Vagina (tissue), 2 donors: Measurements from ENCODE around the gene ANKRD29. TPM values are rescaled to one million over a fixed set of nuclear protein-coding genes. Genes with fewer than 3 reads are reported as not detected.

Experiments used
- DNase-seq, 2 donors: peaks; one replicate each; pipeline ENCODE4 v3.0.0-alpha.2; 2017; ENCODE audit errors: extremely low spot score in 2 of 2
- H3K27ac ChIP-seq: fragments of 200-600 bp; sonication (generic); one replicate; pipeline ENCODE4 v1.5.1; 2019
- H3K27me3 ChIP-seq: fragments of 200-600 bp; sonication (generic); one replicate; pipeline ENCODE4 v1.5.1; 2019
- H3K36me3 ChIP-seq, 2 donors: fragments of 200-600 bp; sonication (generic); one replicate each; pipeline ENCODE4 v1.5.1; 2017 to 2019
- H3K4me1 ChIP-seq: fragments of 200-600 bp; sonication (generic); one replicate; pipeline ENCODE4 v1.5.1; 2019
- H3K4me3 ChIP-seq, 2 donors: fragments of 200-600 bp; sonication (generic); 1 replicate in 1 of 2; 2 replicates in 1 of 2; pipeline ENCODE4 v1.5.1; 2016 to 2019
- H3K9me3 ChIP-seq: fragments of 200-600 bp; sonication (generic); one replicate; pipeline ENCODE4 v1.5.1; 2019
- CTCF ChIP-seq, 3 experiments: fragments of 450-650 bp in 2 of 3; fragments of 200-600 bp in 1 of 3; sonication (generic) in 1 of 3; IDR thresholded peaks; one replicate each; pipeline ENCODE4 v1.5.1; 2017 to 2019; ENCODE audit warnings: antibody characterized with exemption in 3 of 3, mild to moderate bottlenecking in 2 of 3, moderate library complexity in 2 of 3
- POLR2A ChIP-seq, 2 donors: fragments of 450-650 bp; IDR thresholded peaks; one replicate each; pipeline ENCODE4 v1.6.1; 2017; ENCODE audit warnings: antibody characterized with exemption in 2 of 2, mild to moderate bottlenecking in 2 of 2, moderate library complexity in 2 of 2
- POLR2AphosphoS5 ChIP-seq, 2 donors: sonication (generic); formaldehyde crosslinking; IDR thresholded peaks; one replicate each; pipeline ENCODE4 v1.9.0; 2017; ENCODE audit warnings: antibody characterized with exemption in 2 of 2, mild to moderate bottlenecking in 2 of 2, low read depth in 1 of 2; ENCODE audit not compliant: insufficient read depth in 1 of 2
- intact Hi-C: fragments of 100-400 bp; cut with DNase I; formaldehyde crosslinking; loops from one replicate; pipeline ENCODE4 v1.15.1; 2023
- total RNA-seq: library from RNA; depleted of rRNA; stranded (reverse); fragments of >200 nt; gene quantifications from one replicate; pipeline ENCODE4 v1.2.3, GENCODE V29; 2016

The ANKRD29 gene
- total RNA-seq, 1 donor from 2014 or later: 32.9 TPM

- no peaks in the 10 kb centered on the region for H3K4me1 ChIP-seq
- no peaks in the 10 kb centered on the region for H3K36me3 ChIP-seq
- H3K27ac ChIP-seq: no peak overlapping the region
- intact Hi-C loops: no loop called here
- no peaks in the 10 kb centered on the region for H3K27me3 ChIP-seq
- no peak for TF ChIP-seq CTCF (IDR thresholded peaks at IDR 0.05)
- TF ChIP-seq POLR2AphosphoS5 (IDR thresholded peaks at IDR 0.05; ENCODE audit: insufficient read depth in 1 of 2, low read depth in 1 of 2): no peak
- no peaks in the 10 kb centered on the region for H3K9me3 ChIP-seq
- no peak for DNase-seq
- H3K4me3 ChIP-seq: no peak overlapping the region
These were observed 12.5 kb upstream of the ANKRD29 start for GRCh38 chr18:23675236-23675635.

DNA sequence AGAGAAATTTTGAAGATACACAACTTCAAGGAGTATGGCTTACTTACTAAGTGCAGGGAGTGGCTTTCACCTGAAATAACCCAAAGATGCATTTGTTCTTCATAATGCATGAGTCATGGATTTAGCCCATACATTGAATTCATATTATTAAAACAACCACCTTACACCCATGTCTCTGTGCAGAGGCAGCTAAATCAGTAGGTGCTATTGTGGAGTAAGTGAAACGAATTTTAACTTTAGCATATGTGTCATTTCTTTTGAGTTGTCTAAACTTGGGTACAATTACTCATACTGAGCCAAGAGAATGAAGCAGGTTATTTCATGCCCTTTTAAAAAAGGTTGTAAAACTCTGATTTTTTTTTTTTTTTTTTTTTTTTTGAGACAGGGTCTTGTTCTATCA is 11.0 kb upstream of the ANKRD29 start:
- no peaks in the 10 kb centered on the region for H3K9me3 ChIP-seq
- no peak overlapping the region for H3K27ac ChIP-seq
- H3K4me1 ChIP-seq: peaks cover under 1% of the 10 kb centered on the region
- intact Hi-C loops: no loop called here
- H3K27me3 ChIP-seq: no peaks in the 10 kb centered on the region
- DNase-seq: no peak
- no peaks in the 10 kb centered on the region for H3K36me3 ChIP-seq
- H3K4me3 ChIP-seq: no peak overlapping the region
- no peak for TF ChIP-seq POLR2A (IDR thresholded peaks at IDR 0.05)
- no peak for TF ChIP-seq POLR2AphosphoS5 (IDR thresholded peaks at IDR 0.05; ENCODE audit: insufficient read depth in 1 of 2, low read depth in 1 of 2)
- no peak for TF ChIP-seq CTCF (IDR thresholded peaks at IDR 0.05)

DNA sequence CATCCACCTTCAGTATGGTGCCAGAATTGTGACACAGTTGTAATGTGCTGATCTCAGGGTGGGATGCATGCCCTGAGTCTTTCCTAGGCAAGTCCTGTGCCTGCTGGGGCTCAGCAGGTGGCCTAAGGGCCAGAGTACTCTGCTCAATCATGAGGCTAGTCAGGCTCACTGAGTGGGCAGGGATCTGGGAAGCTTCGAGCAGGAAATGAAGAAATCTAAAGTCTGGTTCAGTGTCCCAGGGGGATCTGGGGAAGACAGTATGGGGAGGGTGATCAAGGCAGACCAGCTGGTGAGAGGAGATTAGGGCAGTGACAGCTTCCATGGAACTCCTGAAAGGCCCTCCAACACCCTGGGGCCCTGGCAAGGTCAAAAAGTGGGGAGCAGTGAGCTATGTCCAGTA is 8.9 kb upstream of the ANKRD29 start:
- no peak overlapping the region for H3K4me3 ChIP-seq
- no peak overlapping the region for H3K27ac ChIP-seq
- H3K9me3 ChIP-seq: no peaks in the 10 kb centered on the region
- peaks cover 8% of the 10 kb centered on the region for H3K4me1 ChIP-seq
- no peak for DNase-seq
- no peak for TF ChIP-seq POLR2A (IDR thresholded peaks at IDR 0.05)
- TF ChIP-seq POLR2AphosphoS5 (IDR thresholded peaks at IDR 0.05; ENCODE audit: insufficient read depth in 1 of 2, low read depth in 1 of 2): no peak
- TF ChIP-seq CTCF (IDR thresholded peaks at IDR 0.05): no peak
- no peaks in the 10 kb centered on the region for H3K36me3 ChIP-seq
- intact Hi-C loops: no loop called here
- no peaks in the 10 kb centered on the region for H3K27me3 ChIP-seq

- no peak overlapping the region for H3K4me3 ChIP-seq
- TF ChIP-seq POLR2AphosphoS5 (IDR thresholded peaks at IDR 0.05; ENCODE audit: insufficient read depth in 1 of 2, low read depth in 1 of 2) (no peak), CTCF (IDR thresholded peaks at IDR 0.05) (no peak), POLR2A (IDR thresholded peaks at IDR 0.05) (no peak)
- no peak overlapping the region for H3K27ac ChIP-seq
- H3K36me3 ChIP-seq: no peaks in the 10 kb centered on the region
- H3K27me3 ChIP-seq: no peaks in the 10 kb centered on the region
- intact Hi-C loops: no loop called here
- no peak for DNase-seq
- H3K9me3 ChIP-seq: no peaks in the 10 kb centered on the region
- H3K4me1 ChIP-seq: peaks cover 8% of the 10 kb centered on the region
These were observed 7.2 kb upstream of the ANKRD29 start for GRCh38 chr18:23669804-23670405.

GRCh38 chr18:23669202-23669766 is 6.6 kb upstream of the ANKRD29 start:
- TF ChIP-seq POLR2A (IDR thresholded peaks at IDR 0.05) (no peak), CTCF (IDR thresholded peaks at IDR 0.05) (no peak), POLR2AphosphoS5 (IDR thresholded peaks at IDR 0.05; ENCODE audit: insufficient read depth in 1 of 2, low read depth in 1 of 2) (no peak)
- H3K27ac ChIP-seq: no peak overlapping the region
- no peaks in the 10 kb centered on the region for H3K27me3 ChIP-seq
- no peak for DNase-seq
- no peaks in the 10 kb centered on the region for H3K9me3 ChIP-seq
- H3K36me3 ChIP-seq: no peaks in the 10 kb centered on the region
- H3K4me1 ChIP-seq: peaks cover 8% of the 10 kb centered on the region
- intact Hi-C loops: no loop called here
- H3K4me3 ChIP-seq: no peak overlapping the region
